H1 (cell line): ENCODE results near the gene MACC1. TPM values are rescaled to one million over a fixed set of nuclear protein-coding genes. Genes with fewer than 3 reads are reported as not detected.

Source experiments
- BACH1 ChIP-seq: IDR thresholded peaks from 2 replicates; pipeline ENCODE4 v1.6.1; 2012; ENCODE audit warnings: low read length, improper control_type of control experiment
- CHD1 ChIP-seq: IDR thresholded peaks from 2 replicates; pipeline ENCODE4 v1.6.1; 2012; ENCODE audit warnings: low read depth, low read length, improper control_type of control experiment
- NANOG ChIP-seq: IDR thresholded peaks from 2 replicates; pipeline ENCODE4 v1.6.1; 2011; ENCODE audit warnings: low read length, low read depth, mild to moderate bottlenecking, inconsistent platforms; ENCODE audit not compliant: insufficient read depth, poor library complexity, severe bottlenecking
- SP1 ChIP-seq: IDR thresholded peaks from 2 replicates; pipeline ENCODE4 v1.6.1; 2011; ENCODE audit warnings: low read depth, low read length
- SRF ChIP-seq: IDR thresholded peaks from 2 replicates; pipeline ENCODE4 v1.6.1; 2011; ENCODE audit warnings: mild to moderate bottlenecking, low read depth, low read length, moderate library complexity
- TBP ChIP-seq: IDR thresholded peaks from 2 replicates; pipeline ENCODE4 v1.6.1; 2011; ENCODE audit warnings: low read depth, low read length, improper control_type of control experiment
- polyA plus RNA-seq, 7 experiments: library from polyadenylated mRNA; depleted of rRNA in 3 of 7; stranded (reverse) in 5 of 7; unstranded in 2 of 7; fragments of >200 nt in 5 of 7; fragments of 200-250 nt in 2 of 7; gene quantifications; 1 replicate in 5 of 7; 2 replicates in 1 of 7; 4 replicates in 1 of 7; pipeline versions ENCODE4 v1.2.1 to v1.2.3, GENCODE V29; 2011 to 2013; ENCODE audit warnings: missing spikeins in 2 of 7, mixed read lengths in 2 of 7
- total RNA-seq: library from RNA; stranded (reverse); fragmentation: NEBNext Ultra II Directional; extraction: Animal tissue kit (Norgen Biotek cat#: 25700); gene quantifications from 2 replicates; pipeline ENCODE4 v1.2.1, GENCODE V29; 2021

The MACC1 gene
- total and polyA plus RNA-seq, 2 of the 8 experiments (the other 6 are each of a cell fraction or from before 2014, with no cell fraction given): 2.0 to 17.2 TPM

DNA sequence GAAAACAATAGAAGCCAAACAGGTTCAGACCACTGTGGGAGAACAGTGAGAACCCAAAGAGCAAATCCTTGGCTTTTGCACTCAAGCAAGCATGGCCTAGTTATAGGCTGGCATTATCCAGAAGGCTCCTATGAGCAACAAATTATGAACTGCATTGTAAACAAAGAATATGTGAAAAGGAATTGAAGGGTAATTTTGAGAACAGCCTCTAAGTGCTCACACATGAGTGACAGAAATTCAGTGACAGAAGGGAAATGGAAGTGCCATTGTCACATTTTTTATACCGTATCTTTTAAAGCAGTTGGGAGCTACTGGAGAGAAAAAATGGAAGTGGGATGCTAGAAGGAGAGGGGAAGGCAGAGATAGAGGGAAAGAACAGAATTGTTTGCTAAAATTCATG, 114.2 kb downstream of the MACC1 start (continued):
- TF ChIP-seq SRF (no peak), NANOG (no peak), CHD1 (no peak), BACH1 (no peak), SP1 (no peak), TBP (no peak)
